GM19467 (cell line): ENCODE measurements around the gene NEO1.

ENCODE experiments used
- ATAC-seq: cut with Tn5 transposase; IDR thresholded peaks from one replicate; pipeline ENCODE4 v1.9.1; 2021; ENCODE audit warnings: mild to moderate bottlenecking, moderate library complexity; ENCODE audit not compliant: unreplicated experiment

Gene NEO1

DNA sequence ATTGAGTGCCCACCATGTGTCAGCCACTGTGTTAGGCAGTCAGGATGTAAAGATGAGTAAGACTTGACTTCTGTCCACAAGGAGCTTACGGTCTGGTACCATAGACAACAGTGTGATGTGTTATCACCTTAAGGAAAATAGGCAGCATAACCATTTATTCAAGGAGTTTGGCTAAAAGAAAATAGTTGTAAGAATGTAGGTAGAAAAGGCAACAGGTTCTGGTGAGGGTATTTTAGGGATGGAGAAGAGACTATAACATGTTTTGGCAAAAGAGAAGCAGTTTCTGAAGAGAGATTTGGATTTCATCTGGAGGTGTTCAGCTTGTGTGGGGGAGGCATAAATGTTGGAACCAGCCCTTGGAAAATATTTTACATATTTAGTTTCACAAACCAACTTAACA, 194.6 kb downstream of the NEO1 start:
- no peak for ATAC-seq

DNA sequence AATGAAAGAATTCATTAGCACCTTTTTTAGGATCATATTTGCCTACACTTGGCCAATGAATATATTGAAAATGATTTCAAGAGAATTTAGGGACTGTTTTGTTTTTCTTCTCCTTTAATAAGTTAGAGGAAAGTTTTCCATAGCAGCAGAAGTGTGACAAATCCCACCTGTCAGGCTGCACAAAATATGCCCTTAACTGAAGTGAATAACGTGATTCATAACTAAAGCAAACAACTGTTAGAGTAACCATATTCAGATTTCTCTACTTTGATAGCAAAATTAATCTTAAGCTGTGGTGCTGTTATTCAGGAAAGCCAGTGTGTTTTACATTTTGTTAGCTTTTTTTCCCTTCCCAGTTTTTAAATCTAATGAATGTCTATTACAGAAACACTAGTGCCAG, 195.1 kb downstream of the NEO1 start:
- ATAC-seq: no peak

DNA sequence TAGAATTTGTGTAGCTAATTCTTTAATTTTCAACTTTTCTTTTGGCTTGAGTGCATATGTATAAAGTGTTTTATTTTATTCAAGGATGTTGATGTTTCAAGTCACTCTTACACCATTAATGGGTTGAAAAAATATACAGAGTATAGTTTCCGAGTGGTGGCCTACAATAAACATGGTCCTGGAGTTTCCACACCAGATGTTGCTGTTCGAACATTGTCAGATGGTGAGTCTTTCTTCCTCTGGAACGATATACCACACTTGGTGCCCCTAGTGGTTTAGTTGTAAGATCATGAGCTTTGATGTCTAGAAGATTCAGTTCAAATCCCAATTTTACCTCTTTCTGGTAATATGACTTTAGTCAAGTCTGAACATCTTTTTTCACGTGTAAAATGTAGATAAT, 197.2 kb downstream of the NEO1 start:
- no peak for ATAC-seq

DNA sequence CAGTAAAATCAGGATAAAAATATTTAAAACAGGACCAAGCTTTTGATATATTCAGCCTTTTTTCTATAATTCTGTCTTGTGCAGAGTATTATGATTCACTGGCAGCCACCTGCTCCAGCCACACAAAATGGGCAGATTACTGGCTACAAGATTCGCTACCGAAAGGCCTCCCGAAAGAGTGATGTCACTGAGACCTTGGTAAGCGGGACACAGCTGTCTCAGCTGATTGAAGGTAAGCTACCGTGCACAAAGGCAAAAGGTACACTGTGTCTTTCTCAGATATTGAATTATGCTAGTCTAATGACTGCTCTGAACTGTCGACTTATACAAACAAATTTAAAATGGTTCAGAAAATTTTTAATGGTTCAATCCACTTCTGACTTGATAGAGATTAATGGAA, 202.3 kb downstream of the NEO1 start:
- ATAC-seq: no peak

DNA sequence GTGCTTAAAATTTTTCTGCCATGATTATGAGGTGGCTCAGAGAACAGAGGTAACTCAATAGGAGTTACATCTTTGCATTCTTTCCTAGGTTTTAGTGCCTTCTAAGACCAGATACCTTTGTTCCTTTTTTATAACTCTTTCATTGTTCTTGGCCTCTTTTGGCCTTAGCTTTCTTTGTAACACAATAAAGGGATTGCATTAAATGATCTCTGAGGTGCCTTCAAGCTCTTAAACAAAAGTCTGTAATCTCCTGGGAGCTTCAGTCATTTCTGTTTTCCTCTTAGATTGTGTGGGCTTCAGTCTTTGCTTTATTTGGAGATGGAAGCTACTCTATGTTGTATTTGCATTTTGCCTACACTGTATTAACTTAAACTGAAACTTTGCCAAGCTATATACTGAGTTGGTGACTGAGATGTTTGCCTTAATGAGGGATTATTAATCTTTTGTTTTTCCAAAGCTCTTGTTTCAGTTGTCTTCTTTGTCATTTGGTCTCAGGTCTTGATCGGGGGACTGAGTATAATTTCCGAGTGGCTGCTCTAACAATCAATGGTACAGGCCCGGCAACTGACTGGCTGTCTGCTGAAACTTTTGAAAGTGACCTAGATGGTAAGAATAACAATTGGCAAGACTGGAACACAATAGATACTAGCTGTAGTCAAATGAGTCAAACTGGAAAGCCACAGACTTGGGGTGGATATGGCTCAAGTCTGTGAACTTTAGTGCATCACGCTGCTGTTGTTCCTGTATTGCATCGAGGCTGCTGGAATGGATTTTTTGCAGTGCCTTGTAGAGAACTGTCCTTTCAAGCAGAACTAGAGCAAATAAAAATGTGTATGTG, 206.2 kb downstream of the NEO1 start:
- ATAC-seq: no peak

DNA sequence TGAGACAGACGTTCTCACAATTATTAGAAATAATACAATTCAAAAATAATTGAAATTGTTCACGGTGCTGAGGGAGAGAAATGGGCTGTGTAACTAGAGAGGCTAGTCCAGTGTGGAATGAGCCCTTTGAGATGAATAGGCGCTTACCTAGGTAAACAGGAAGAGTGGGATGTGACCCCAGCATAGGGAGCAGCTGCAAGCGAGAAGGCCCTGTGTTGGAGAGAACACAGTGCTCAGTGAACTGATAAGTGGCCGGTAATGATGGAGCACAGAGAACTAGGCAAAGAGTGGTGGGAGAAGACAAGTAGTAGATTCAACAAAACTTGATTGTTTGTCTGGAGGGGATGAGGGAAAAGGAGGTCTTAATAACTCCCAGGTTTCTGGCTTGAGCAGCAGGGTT, 212.6 kb downstream of the NEO1 start:
- no peak for ATAC-seq

DNA sequence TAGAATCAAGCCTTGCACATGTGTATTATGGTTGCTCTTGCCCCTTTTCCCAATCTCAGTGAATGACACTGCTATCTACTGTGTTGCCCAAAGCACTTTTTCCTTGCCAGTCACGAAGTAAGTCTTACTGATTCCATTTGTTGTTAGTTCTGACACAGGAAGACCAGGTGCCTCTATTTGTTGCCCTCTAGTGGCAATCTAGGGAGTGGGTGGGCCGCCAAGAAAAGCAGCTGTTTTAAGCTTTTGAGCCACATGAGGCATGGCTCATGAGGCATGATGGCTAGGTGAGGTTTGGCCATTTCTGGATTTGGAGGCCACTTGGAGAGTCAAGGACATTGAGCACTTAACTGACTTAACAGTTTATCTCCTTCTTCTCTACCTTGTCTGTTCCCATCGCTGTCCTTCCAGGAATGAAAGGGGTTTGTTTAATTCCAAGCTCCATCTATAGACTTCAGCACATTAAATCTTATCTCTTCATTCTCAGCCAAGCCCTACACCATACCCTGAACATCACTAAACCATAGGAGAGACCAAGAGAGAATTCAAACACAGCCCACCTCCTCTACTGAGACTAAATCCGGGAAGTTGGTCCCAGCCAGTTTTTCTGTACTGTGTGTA, 213.4 kb downstream of the NEO1 start:
- ATAC-seq: no peak

DNA sequence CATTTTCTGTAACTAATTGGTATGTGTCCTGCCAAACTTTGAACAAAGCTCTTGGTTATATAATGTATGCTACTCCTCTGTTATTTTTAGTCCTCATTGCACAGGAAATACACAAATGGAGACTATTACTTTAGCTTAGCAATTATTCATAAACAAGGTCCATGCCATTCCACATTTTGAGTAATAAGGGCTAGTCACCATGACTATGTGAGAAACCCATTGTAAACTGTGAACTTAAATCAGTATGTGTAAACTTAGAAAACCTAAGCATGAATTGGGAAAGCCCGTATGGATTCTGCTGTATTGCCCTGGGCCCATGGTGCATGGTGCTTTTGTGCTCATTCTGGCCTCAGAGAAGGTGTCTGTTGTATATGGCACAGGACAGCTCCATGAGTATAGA, 216.2 kb downstream of the NEO1 start:
- ATAC-seq: no peak

DNA sequence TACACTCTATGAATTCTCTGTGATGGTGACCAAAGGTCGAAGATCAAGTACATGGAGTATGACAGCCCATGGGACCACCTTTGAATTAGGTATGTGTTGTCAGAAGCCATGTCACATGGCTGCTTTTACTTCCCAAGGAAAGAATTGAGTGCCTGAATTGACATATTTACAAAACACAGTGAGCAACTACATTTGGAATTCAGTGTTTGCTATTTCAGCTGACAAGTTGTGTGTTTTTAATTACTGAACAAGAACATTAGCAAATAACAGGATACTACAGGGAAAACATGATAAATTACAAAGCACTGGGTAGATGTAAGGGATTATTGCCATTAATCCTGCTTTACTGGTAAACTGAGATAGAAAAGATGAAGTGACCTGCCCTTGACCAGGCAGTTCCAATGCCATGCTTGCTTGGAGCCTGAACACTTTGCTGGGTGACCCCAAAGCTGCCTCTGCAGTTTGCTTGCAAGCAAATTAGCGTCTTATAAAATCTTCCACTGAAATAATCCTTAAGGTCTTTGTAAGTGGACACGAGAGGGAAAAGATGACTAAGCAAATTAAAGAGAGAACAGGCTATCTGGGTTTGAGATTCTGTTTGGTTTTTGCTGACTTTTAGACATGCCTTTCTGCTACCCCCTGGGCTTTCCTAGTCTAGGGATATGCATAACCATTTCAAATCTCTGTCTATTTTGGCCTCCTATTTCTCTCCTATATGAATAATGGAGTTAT, 218.3 kb downstream of the NEO1 start:
- no peak for ATAC-seq

DNA sequence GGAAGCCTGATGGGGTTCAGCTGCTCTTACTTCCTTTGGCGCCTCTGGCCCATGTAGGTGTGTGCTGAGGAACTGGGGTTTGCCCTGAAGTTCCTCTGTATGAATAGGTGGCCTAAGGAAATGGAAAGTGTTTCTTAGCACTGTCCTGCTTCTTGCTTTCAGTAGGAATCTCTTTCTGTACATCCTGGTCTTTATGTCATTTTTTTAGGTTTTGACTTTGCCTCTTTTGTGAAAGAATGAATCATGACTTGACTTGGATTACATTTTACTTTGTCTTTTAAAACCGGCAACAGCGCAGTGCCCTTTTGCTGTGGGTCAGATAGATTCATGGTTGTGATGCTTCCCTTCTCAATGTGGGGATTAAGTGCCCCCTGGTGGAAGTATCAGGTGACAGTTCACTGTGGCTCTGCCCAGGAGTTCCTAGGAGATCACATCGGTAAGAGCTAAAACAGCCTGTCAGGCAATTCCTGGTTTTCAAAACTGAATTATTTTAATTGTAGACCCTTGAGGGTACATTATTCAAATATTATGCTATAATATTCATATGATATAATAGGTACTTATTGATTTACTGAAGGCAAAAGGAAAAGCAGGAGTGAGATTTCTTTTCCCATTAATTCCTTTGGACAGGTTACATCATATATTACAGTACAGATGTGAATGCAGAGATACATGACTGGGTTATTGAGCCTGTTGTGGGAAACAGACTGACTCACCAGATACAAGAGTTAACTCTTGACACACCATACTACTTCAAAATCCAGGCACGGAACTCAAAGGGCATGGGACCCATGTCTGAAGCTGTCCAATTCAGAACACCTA, 221.1 kb downstream of the NEO1 start:
- no peak for ATAC-seq

DNA sequence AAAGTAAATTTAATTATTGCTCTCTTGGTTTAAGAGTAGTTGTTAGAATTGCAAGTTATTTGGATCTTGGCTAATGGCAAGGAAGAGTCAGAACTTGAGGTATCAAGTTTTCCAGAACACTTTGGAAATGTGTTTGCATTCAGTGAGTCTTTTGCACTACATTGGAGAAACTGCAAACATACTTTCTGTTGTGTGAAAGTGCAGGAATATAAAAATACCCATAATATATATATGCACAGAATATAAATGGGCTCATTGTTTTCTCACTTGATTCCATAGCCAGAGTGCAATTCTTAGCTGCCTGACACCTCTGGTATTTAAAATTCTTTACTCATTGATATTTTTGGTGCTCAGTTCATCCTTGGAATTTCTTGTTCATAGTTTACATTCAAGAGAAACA, 223.6 kb downstream of the NEO1 start:
- ATAC-seq: no peak

DNA sequence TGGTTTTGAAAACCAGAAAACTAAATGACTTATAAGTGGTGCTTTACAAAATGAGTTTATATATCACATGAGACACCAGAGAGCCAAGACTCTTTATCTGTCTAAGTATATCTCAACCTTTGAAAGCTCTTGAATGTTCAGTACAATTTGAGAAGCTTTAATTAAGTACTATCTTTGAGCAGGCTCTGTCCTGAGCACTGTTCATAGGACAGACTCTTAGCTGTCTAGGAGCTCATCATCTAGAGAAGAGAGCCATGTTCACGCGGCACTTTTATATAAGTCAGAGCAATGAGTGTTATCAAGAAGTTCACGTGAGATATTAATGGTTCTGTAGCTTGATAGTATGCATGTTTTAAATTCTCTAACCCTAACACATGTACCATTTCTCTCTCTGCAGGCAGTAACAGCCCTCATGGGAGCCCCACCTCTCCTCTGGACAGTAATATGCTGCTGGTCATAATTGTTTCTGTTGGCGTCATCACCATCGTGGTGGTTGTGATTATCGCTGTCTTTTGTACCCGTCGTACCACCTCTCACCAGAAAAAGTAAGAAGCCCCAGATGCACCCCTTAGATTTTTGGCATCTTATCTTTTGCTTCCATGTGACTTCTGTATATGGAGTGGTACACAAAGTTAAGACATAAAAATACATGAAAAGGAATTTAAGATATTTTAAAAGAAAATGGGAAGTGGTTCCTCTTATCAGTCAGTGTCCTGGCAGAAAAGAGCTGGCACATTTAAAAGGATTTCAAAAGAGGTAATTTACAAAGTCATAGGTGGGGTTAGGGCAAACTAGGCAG, 230.5 kb downstream of the NEO1 start:
- no peak for ATAC-seq

DNA sequence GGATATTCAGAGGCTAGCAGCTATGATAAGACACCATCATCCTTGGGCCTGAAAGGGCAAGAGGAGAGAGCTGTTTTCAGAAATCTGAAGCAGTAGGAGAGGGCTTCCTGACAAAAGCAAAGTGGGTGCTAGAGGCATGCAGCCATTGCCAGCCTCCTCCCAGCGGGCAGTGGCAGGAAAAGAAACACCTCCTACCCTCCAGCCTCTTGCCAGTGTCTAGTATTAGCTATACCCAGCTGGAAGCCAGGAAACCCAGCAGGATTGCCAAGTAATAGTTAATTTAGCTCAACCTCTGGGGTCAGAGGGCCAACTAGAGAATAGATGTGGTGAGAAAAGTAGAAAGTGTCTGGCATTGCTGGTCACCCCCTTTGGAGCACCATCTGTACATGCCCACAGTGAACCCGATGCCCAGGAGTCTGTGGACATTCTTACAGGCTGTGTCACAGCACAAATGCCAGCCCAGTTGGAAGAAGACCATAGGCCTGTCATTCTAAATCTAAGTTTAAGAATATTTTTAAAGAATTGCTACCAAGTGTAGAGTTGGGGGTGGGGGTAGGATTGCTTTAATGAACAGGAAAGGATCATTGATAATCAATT, 231.2 kb downstream of the NEO1 start:
- no peak for ATAC-seq

DNA sequence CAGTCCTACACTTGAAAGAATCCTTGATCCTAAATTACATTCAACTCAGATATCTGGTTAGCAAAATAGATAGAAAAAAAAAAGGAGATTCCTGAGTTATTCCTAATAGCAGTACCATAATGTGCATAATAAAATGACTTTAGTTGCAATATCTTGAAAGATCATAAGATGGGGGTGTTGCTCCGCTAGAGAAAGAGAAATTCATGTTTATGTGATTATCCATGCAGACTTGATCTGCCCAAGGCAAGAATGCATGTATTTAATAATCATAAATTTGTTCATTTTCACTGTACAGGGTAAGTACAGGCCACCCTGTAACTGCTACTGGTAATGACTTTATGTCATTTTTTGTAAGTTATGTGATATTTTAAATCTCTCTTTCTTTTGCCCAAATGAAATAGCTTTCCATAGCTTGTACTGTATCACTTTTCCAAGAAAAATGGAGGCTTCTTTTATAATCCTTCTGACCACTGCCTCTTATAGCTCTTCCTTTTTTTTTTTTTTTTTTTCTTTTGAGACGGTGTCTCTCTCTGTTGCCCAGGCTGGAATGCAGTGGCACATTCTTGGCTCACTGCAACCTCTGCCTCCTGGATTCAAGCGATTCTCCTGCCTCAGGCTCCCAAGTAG, 231.9 kb downstream of the NEO1 start:
- no peak for ATAC-seq

DNA sequence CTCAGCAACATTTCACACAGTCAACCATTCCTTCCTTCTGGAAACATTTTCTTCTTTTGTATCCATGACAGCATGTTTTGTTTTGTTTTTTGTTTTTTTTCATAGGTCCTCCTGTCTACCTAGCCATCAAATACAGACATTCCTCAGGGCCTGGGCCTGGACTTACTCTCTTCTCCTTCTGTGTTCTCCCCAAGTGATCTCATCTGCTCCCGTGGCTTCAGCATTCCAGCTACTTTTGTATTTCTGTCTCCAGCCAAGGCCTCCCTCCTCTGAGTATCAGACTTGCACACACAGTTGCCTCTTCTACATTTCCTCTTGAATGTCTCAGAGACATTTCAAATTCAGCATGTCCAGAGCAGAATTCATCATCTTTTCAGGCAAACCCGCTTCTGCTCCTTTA, 234.0 kb downstream of the NEO1 start:
- no peak for ATAC-seq

DNA sequence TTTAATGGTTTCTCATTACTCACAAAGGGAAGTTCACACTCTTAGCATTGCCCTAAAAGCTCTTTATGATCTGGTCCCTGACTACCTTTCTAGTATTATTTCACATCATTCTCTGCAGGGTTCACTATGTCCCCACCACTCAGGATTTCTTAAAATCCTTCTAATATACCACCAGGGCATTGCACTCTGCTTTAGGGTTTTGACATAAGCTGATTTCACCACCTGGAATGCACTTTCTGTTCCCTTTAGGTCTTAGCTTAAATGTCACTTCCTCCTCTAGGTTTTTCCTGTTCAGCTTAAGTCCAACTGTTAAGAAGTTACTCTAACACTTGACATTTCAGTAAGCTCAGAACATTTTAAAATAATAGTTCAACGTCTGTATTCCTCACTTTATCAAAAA, 234.8 kb downstream of the NEO1 start:
- no peak for ATAC-seq

DNA sequence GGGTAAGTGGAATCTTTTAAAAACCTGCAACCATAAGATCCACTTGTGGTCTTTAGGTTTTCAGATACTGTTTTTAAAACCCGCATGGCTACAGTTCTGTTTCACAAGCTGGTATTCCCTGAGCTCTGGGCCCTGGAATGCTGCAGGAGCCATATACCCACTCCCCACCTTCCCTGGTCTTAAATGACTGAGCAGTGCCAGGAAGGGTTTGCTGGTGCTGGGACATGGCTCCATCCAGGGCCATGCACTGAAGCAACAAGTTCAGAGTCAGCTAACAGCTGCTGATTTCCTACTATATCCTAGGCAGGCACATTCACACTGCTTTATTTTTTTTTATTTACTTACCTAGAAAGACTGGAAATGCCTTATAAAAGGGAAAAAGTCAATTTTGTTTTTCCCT, 239.2 kb downstream of the NEO1 start:
- no peak for ATAC-seq

DNA sequence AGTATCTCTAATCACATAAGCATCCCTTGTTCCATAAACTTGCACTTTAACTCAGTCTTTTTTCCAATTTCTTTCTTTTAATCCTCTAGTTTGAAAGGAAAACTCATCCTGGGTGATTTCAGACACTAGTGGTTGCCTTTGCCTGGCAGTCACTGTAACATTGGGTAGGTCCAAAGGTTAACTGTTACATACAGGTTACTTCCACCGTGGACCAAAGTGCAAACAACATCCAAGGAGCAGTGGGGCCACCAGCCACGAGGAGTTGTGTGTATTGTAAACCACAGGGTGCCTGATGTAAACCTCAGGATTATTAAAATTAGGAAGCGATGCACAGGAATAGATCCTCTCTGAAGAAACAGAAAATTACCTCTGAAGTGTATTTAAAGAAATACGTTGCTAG, 241.5 kb downstream of the NEO1 start:
- no peak for ATAC-seq

DNA sequence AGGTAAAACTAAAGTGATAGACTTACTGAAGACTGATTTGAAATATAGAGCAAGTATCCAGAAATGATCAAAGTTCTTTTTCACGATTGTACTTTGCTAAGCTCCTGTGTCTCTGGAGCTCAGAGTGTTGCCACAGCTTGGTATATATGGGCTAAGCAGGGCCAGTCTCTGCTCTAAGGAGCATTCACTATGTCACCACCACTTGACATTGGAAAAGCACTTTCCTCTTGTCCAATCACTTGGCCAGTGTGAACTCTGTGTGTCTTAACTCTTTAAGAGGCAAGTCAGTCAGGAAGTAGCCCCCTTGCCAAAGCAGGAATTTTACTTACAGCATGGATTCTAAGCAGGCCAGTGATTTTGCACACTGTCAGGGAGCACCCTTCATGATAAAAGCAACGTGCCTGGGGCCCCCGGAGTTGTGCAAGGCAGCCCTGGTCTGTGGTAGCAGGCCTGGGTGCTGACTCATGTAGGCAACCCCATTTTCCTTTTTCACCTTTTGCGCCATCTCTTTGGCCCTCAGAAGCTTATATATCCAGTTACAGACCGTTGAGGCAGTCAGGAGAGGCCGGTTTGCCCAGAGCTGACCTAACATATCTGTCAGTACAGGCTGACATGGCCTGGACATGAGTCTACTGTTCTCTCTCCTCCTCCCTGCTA, 243.5 kb downstream of the NEO1 start:
- no peak for ATAC-seq
